Caco-2 (cell line): ENCODE data around the gene RPS16. TPM values are rescaled to one million over a fixed set of nuclear protein-coding genes. Genes with fewer than 3 reads are reported as not detected.

ENCODE experiments used
- BruUV-seq: library from RNA; stranded (reverse); fragments of 400-500 nt; replicated peaks from 2 replicates; lab custom pipeline; 2021; lab: Mats Ljungman, UMichigan
- CTCF ChIA-PET: fragments of 300-600 bp; sonication (Branson Sonifier 250); formaldehyde crosslinking; loops from one replicate; lab custom pipeline; 2022; ENCODE audit warnings: antibody characterized with exemption; lab: Charles Lee
- POLR2A ChIA-PET: fragments of 300-600 bp; sonication (Branson Sonifier 250); formaldehyde crosslinking; loops from one replicate; lab custom pipeline; 2022; ENCODE audit warnings: antibody characterized with exemption; lab: Charles Lee
- DNase-seq, 2 experiments: peaks; one replicate each; pipeline versions ENCODE4 v3.0.0 to v3.0.0-alpha.2; 2020 to 2022
- H3K27me3 ChIP-seq: replicated peaks from 2 replicates; pipeline ENCODE4 v1.6.0; 2011; ENCODE audit warnings: low read length; ENCODE audit not compliant: control insufficient read depth, insufficient read depth
- H3K36me3 ChIP-seq: 2 replicates; pipeline ENCODE4 v1.5.1; 2011; ENCODE audit warnings: low read length; ENCODE audit not compliant: control insufficient read depth, insufficient read depth
- H3K4me1 ChIP-seq: fragments of 250-450 bp; sonication (Bioruptor Pico); 2 replicates; pipeline ENCODE4 v1.5.1; 2020; ENCODE audit warnings: mild to moderate bottlenecking
- H3K4me3 ChIP-seq: 2 replicates; pipeline ENCODE4 v1.5.1; 2011; ENCODE audit warnings: low read depth, mild to moderate bottlenecking, control low read depth, low read length
- H3K9me3 ChIP-seq: fragments of 250-450 bp; sonication (Bioruptor Pico); 2 replicates; pipeline ENCODE4 v1.5.1; 2020; ENCODE audit warnings: mild to moderate bottlenecking, moderate library complexity
- H3K27ac Mint-ChIP-seq: one replicate; pipeline ENCODE4 v1.8.0; 2022; ENCODE audit warnings: mixed read lengths; ENCODE audit not compliant: unreplicated experiment
- H3K27me3 Mint-ChIP-seq: one replicate; pipeline ENCODE4 v1.8.0; 2022; ENCODE audit warnings: mixed read lengths; ENCODE audit not compliant: insufficient read depth, unreplicated experiment
- H3K36me3 Mint-ChIP-seq: one replicate; pipeline ENCODE4 v1.8.0; 2022; ENCODE audit warnings: mild to moderate bottlenecking, mixed read lengths; ENCODE audit not compliant: insufficient read depth, unreplicated experiment
- H3K4me1 Mint-ChIP-seq: one replicate; pipeline ENCODE4 v1.8.0; 2022; ENCODE audit warnings: low read depth, mixed read lengths; ENCODE audit not compliant: unreplicated experiment
- H3K4me3 Mint-ChIP-seq: one replicate; pipeline ENCODE4 v1.8.0; 2022; ENCODE audit warnings: mild to moderate bottlenecking, moderate library complexity, mixed read lengths; ENCODE audit not compliant: unreplicated experiment
- H3K9me3 Mint-ChIP-seq: one replicate; pipeline ENCODE4 v1.8.0; 2022; ENCODE audit warnings: mixed read lengths; ENCODE audit not compliant: unreplicated experiment
- CTCF ChIP-seq, 2 experiments: fragments of 200-600 bp in 1 of 2; IDR thresholded peaks; 1 replicate in 1 of 2; 2 replicates in 1 of 2; pipeline versions ENCODE4 v1.5.1 to v1.8.0; 2011 to 2022; ENCODE audit warnings: antibody characterized with exemption in 1 of 2, control low read depth in 1 of 2, inconsistent platforms in 1 of 2, low read depth in 1 of 2, low read length in 1 of 2, mild to moderate bottlenecking in 1 of 2, moderate library complexity in 1 of 2; ENCODE audit not compliant: insufficient read depth in 1 of 2, severe bottlenecking in 1 of 2, unreplicated experiment in 1 of 2
- intact Hi-C: fragments of 100-400 bp; cut with micrococcal nuclease; formaldehyde crosslinking; loops from one replicate; pipeline ENCODE4 v1.10.0; 2022; ENCODE audit not compliant: unreplicated experiment
- total RNA-seq: library from RNA; stranded (reverse); gene quantifications from 2 replicates; pipeline ENCODE4 v1.2.3, GENCODE V29; 2022

The RPS16 gene
- total RNA-seq, 1 experiment from 2014 or later = 2,801 TPM

- H3K36me3 Mint-ChIP-seq = peaks cover 75% of the 10 kb centered on the region
- Histone ChIP-seq H3K4me3 (peak overlapping the region; percentile 66), H3K9me3 (no peaks in the 10 kb centered on the region), H3K4me1 (peaks cover 30% of the 10 kb centered on the region), H3K36me3 (peaks cover 4% of the 10 kb centered on the region; the same call in 1 of the 2 replicates), H3K27me3 (no peaks in the 10 kb centered on the region)
- no TSS peak for BruUV-seq
- H3K9me3 Mint-ChIP-seq = no peaks in the 10 kb centered on the region
- DNase-seq = peak; percentile 67 to 83
- CTCF ChIA-PET = interaction anchor here (0.6 to 2.5 kb wide), 7 partner anchors 9 to 435 kb away, joined by 3 to 52 read pairs (median 3); partner anchors contain the start of genes MED29 and PAF1
- no peak for TF ChIP-seq CTCF (IDR thresholded peaks at IDR 0.05; ENCODE audit: insufficient read depth in 1 of 2, low read depth in 1 of 2, low read length in 1 of 2, severe bottlenecking in 1 of 2, unreplicated experiment in 1 of 2)
- H3K4me1 Mint-ChIP-seq = peaks cover 43% of the 10 kb centered on the region
- POLR2A ChIA-PET = interaction anchor here (0.5 to 2.3 kb wide), 8 partner anchors 9 to 1367 kb away, joined by 3 to 20 read pairs (median 6); partner anchors contain the start of genes MED29, PAF1, RAB4B and RPS16
- peak overlapping the region; percentile 90 for H3K27ac Mint-ChIP-seq
- peak overlapping the region; percentile 77 for H3K4me3 Mint-ChIP-seq
- intact Hi-C loops = loop anchor here (1.0 kb wide), 2 partner anchors 14 to 289 kb away; no protein-coding TSS in a partner anchor
- peaks cover 3% of the 10 kb centered on the region for H3K27me3 Mint-ChIP-seq
These were observed 24.5 kb downstream of the RPS16 start for GRCh38 chr19:39411081-39411831.

- H3K4me3 Mint-ChIP-seq = peak overlapping the region; percentile 77
- Histone ChIP-seq H3K4me1 (peaks cover 30% of the 10 kb centered on the region), H3K4me3 (peak overlapping the region; percentile 66), H3K27me3 (no peaks in the 10 kb centered on the region), H3K36me3 (peaks cover 4% of the 10 kb centered on the region; the same call in 1 of the 2 replicates), H3K9me3 (no peaks in the 10 kb centered on the region)
- H3K4me1 Mint-ChIP-seq = peaks cover 47% of the 10 kb centered on the region
- no peaks in the 10 kb centered on the region for H3K9me3 Mint-ChIP-seq
- POLR2A ChIA-PET = interaction anchor here (0.6 to 2.3 kb wide), 5 partner anchors 9 to 440 kb away, joined by 4 to 20 read pairs (median 11); partner anchors contain the start of genes MED29, PAF1 and RPS16
- peaks cover 79% of the 10 kb centered on the region for H3K36me3 Mint-ChIP-seq
- intact Hi-C loops = loop anchor here (1.0 kb wide), 2 partner anchors 13 to 288 kb away; no protein-coding TSS in a partner anchor
- no peak for DNase-seq
- peaks cover 3% of the 10 kb centered on the region for H3K27me3 Mint-ChIP-seq
- peak overlapping the region; percentile 90 for H3K27ac Mint-ChIP-seq
- BruUV-seq = no TSS peak
- CTCF ChIA-PET = interaction anchor here (1.0 to 2.5 kb wide), 3 partner anchors 9 to 19 kb away, joined by 4 to 52 read pairs (median 16); partner anchors contain the start of genes MED29 and PAF1
- no peak for TF ChIP-seq CTCF (IDR thresholded peaks at IDR 0.05; ENCODE audit: insufficient read depth in 1 of 2, low read depth in 1 of 2, low read length in 1 of 2, severe bottlenecking in 1 of 2, unreplicated experiment in 1 of 2)
These were observed 25.0 kb downstream of the RPS16 start for GRCh38 chr19:39410831-39411080.

GRCh38 chr19:39410017-39410830 lies 25.5 kb downstream of the RPS16 start:
- ChIA-PET POLR2A (interaction anchor here (1.1 to 4.1 kb wide), 2 partner anchors 9 to 12 kb away, joined by 7 to 27 read pairs; no protein-coding TSS in a partner anchor), CTCF (interaction anchor here (2.5 to 4.1 kb wide), 2 partner anchors 9 to 13 kb away, joined by 16 to 17 read pairs; no protein-coding TSS in a partner anchor)
- BruUV-seq = no TSS peak
- DNase-seq = peak; percentile 71 to 76
- H3K36me3 ChIP-seq = peaks cover 4% of the 10 kb centered on the region; the same call in 1 of the 2 replicates
- H3K9me3 ChIP-seq = no peaks in the 10 kb centered on the region
- H3K9me3 Mint-ChIP-seq = no peaks in the 10 kb centered on the region
- peaks cover 77% of the 10 kb centered on the region for H3K36me3 Mint-ChIP-seq
- H3K27me3 Mint-ChIP-seq = peaks cover 3% of the 10 kb centered on the region
- H3K4me1 Mint-ChIP-seq = peaks cover 47% of the 10 kb centered on the region
- peak overlapping the region; percentile 90 for H3K27ac Mint-ChIP-seq
- H3K27me3 ChIP-seq = no peaks in the 10 kb centered on the region
- intact Hi-C loops = no loop called here
- no peak for TF ChIP-seq CTCF (IDR thresholded peaks at IDR 0.05; ENCODE audit: insufficient read depth in 1 of 2, low read depth in 1 of 2, low read length in 1 of 2, severe bottlenecking in 1 of 2, unreplicated experiment in 1 of 2)
- peak overlapping the region; percentile 77 for H3K4me3 Mint-ChIP-seq
- peaks cover 30% of the 10 kb centered on the region for H3K4me1 ChIP-seq
- H3K4me3 ChIP-seq = peak overlapping the region; percentile 66
